Thyroid gland (tissue), 4 donors: ENCODE measurements around the gene DNAH9. TPM values are rescaled to one million over a fixed set of nuclear protein-coding genes. Genes with fewer than 3 reads are reported as not detected.

Experiments
- DNase-seq, 2 donors: peaks; one replicate each; pipeline ENCODE4 v3.0.0-alpha.2; 2019
- H3K27ac ChIP-seq, 3 donors: fragments of 200-600 bp; sonication (generic); 1 replicate in 2 of 3; 2 replicates in 1 of 3; pipeline ENCODE4 v1.5.1; 2016 to 2019; ENCODE audit warnings: mild to moderate bottlenecking in 1 of 3, moderate library complexity in 1 of 3
- H3K27me3 ChIP-seq: fragments of 200-600 bp; sonication (generic); one replicate; pipeline ENCODE4 v1.5.1; 2019
- H3K36me3 ChIP-seq, 2 donors: fragments of 200-600 bp; sonication (generic); one replicate each; pipeline ENCODE4 v1.5.1; 2016 to 2019
- H3K4me1 ChIP-seq, 2 donors: fragments of 200-600 bp; sonication (generic); one replicate each; pipeline ENCODE4 v1.5.1; 2017 to 2019
- H3K4me3 ChIP-seq, 3 donors: fragments of 200-600 bp; sonication (generic); replicated peaks in 1 of 3; 1 replicate in 2 of 3; 2 replicates in 1 of 3; pipeline ENCODE4 v1.5.1; 2016; ENCODE audit warnings: mild to moderate bottlenecking in 1 of 3
- H3K9me3 ChIP-seq: fragments of 200-600 bp; sonication (generic); one replicate; pipeline ENCODE4 v1.5.1; 2017
- POLR2A ChIP-seq, 2 donors: fragments of 450-650 bp; IDR thresholded peaks; one replicate each; pipeline ENCODE4 v1.6.1; 2017; ENCODE audit warnings: antibody characterized with exemption in 2 of 2, mild to moderate bottlenecking in 2 of 2, moderate library complexity in 1 of 2
- WGBS, 2 donors: methylation state at CpG; one replicate each; pipeline ENCODE4 v1.1.5; 2017; 5-methylcytosine and 5-hydroxymethylcytosine counted together
- intact Hi-C: fragments of 100-400 bp; cut with DNase I; formaldehyde crosslinking; loops from one replicate; pipeline ENCODE4 v1.15.1; 2023
- total RNA-seq, 4 donors: library from RNA; depleted of rRNA; stranded (reverse); fragments of >200 nt; gene quantifications; one replicate each; pipeline ENCODE4 v1.2.3, GENCODE V29; 2016
- TF ChIP-seq, protein P1 (sequence below), 6 experiments: fragments of 200-600 bp in 3 of 6; fragments of 450-650 bp in 3 of 6; sonication (generic) in 3 of 6; IDR thresholded peaks; one replicate each; pipeline ENCODE4 v1.5.1; 2016 to 2019; ENCODE audit warnings: antibody characterized with exemption in 6 of 6, mild to moderate bottlenecking in 2 of 6, inconsistent platforms in 1 of 6, moderate library complexity in 1 of 6

DNAH9 gene
- total RNA-seq, 4 donors from 2014 or later, result under 0.01 to 4.3 (median 2.3) TPM

DNA sequence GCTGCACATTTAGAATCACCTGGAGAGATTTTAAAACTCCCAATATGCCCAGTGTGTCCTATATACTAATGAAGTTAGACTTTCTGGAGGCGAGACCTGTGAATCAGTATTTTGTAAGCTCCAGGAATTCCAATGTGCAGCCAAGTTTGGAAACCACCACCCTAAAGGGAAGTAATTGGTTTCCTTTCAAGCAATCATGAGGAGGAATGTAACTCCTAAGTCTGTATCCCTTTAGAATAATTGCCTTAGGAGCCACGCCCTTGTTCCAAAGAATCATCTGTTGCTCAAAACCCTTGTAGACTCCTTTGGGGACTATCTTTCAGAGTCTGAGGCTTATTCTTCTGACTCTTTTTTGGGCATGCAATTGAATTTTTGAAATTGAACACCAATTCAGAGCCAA is 84.4 kb downstream of the DNAH9 start:
- Histone ChIP-seq H3K27me3 (no peaks in the 10 kb centered on the region), H3K9me3 (no peaks in the 10 kb centered on the region), H3K4me1 (no peaks in the 10 kb centered on the region), H3K4me3 (no peak overlapping the region), H3K27ac (no peak overlapping the region), H3K36me3 (no peaks in the 10 kb centered on the region)
- intact Hi-C loops, result no loop called here
- WGBS, 2 donors, result 82 to 91% methylated on average over 2 of the region's 2 CpGs
- TF ChIP-seq, protein P1, sequence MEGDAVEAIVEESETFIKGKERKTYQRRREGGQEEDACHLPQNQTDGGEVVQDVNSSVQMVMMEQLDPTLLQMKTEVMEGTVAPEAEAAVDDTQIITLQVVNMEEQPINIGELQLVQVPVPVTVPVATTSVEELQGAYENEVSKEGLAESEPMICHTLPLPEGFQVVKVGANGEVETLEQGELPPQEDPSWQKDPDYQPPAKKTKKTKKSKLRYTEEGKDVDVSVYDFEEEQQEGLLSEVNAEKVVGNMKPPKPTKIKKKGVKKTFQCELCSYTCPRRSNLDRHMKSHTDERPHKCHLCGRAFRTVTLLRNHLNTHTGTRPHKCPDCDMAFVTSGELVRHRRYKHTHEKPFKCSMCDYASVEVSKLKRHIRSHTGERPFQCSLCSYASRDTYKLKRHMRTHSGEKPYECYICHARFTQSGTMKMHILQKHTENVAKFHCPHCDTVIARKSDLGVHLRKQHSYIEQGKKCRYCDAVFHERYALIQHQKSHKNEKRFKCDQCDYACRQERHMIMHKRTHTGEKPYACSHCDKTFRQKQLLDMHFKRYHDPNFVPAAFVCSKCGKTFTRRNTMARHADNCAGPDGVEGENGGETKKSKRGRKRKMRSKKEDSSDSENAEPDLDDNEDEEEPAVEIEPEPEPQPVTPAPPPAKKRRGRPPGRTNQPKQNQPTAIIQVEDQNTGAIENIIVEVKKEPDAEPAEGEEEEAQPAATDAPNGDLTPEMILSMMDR (IDR thresholded peaks at IDR 0.05), result no peak
- no peak for TF ChIP-seq POLR2A (IDR thresholded peaks at IDR 0.05)
- no peak for DNase-seq

DNA sequence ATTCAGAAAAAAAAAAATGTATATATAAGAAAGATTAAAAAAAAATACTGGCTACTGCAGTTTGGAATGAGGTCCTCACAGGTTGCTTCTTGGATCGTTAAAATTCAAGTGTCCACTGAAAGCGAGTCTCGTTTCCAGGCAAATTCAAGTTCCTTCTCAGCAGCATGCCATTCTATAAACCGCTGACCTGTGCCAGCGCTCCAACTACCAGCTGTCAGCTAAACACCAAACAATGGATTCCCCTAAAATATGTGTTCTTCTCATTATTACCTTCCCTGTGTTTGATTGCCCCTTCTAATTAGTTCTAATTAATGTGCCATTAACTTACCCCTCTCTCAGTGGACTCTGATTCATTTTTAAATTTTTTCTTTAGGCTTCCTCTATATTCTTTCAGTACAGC is 92.4 kb downstream of the DNAH9 start:
- Histone ChIP-seq H3K27me3 (no peaks in the 10 kb centered on the region), H3K4me3 (no peak overlapping the region), H3K9me3 (no peaks in the 10 kb centered on the region), H3K4me1 (no peaks in the 10 kb centered on the region), H3K27ac (no peak overlapping the region), H3K36me3 (no peaks in the 10 kb centered on the region)
- 36 to 43% methylated on average over 5 of the region's 5 CpGs for WGBS, 2 donors
- intact Hi-C loops, result no loop called here
- TF ChIP-seq, protein P1 (IDR thresholded peaks at IDR 0.05), result no peak
- no peak for TF ChIP-seq POLR2A (IDR thresholded peaks at IDR 0.05)
- peak; percentile 7 to 18 for DNase-seq

DNA sequence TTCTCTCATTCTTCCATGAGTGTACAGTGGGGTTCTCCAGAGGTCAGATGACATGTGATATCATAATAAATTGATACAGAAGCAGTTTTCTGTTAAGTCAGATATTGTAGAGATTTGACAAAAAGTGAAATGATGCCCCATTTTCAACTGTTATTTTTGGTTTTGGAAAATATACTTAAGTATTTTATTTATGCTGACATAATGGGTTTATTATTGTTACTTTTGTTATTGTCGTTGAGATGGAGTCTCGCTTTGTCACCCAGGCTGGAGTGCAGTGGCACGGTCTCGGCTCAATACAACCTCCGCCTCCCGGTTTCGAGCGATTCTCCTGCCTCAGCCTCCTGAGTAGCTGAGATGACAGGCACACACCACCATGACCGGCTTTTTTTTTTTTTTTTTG is 94.4 kb downstream of the DNAH9 start:
- no peaks in the 10 kb centered on the region for H3K27me3 ChIP-seq
- no peaks in the 10 kb centered on the region for H3K36me3 ChIP-seq
- H3K9me3 ChIP-seq, result peaks cover 4% of the 10 kb centered on the region
- no peak overlapping the region for H3K4me3 ChIP-seq
- no peak for TF ChIP-seq POLR2A (IDR thresholded peaks at IDR 0.05)
- TF ChIP-seq, protein P1 (IDR thresholded peaks at IDR 0.05), result no peak
- intact Hi-C loops, result no loop called here
- no peak overlapping the region for H3K27ac ChIP-seq
- no peak for DNase-seq
- no peaks in the 10 kb centered on the region for H3K4me1 ChIP-seq
- 94 to 96% methylated on average over 9 of the region's 9 CpGs for whole genome bisulfite sequencing, 2 donors

DNA sequence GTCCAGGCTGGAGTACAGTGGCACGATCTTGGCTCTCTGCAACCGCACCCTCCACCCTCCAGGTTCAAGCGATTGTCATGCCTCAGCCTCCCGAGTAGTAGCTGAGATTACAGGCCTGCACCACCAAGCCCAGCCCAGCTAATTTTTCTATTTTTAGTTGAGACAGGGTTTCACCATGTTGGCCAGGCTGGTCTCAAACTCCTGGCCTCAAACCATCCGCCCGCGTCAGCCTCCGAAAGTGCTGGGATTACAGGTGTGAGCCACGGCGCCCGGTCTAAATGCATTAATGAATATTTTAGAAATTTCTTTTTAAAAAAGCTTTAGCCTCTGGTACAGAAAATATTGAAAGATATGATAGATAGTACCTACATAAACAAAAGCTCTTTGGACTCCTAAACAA is 95.0 kb downstream of the DNAH9 start:
- TF ChIP-seq POLR2A (IDR thresholded peaks at IDR 0.05), result no peak
- TF ChIP-seq, protein P1 (IDR thresholded peaks at IDR 0.05), result no peak
- H3K4me1 ChIP-seq, result no peaks in the 10 kb centered on the region
- no peak overlapping the region for H3K4me3 ChIP-seq
- no peak overlapping the region for H3K27ac ChIP-seq
- H3K36me3 ChIP-seq, result no peaks in the 10 kb centered on the region
- H3K9me3 ChIP-seq, result peaks cover 4% of the 10 kb centered on the region
- DNase-seq, result no peak
- H3K27me3 ChIP-seq, result no peaks in the 10 kb centered on the region
- 94 to 96% methylated on average over 11 of the region's 11 CpGs for WGBS, 2 donors
- intact Hi-C loops, result no loop called here

DNA sequence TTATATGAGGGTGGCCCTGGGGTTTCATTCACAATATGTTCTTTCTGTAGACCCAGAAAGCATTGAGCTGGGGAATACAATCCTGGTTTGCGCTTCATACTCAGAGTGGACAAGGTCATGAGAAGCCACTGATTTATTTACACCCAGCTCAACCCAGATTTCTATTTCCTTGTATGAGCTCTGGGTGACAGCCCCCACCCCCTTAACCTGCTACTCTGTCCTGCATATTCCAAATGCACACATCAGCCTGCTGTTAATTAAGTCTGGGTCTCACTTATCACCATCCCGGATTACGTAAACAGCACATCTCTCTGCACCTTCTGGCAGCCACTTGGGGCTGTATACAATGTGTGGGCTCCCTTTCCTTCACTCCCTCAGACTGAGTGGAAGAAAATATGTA is 102.4 kb downstream of the DNAH9 start:
- intact Hi-C loops, result no loop called here
- Histone ChIP-seq H3K4me1 (peaks cover 0 to 4% of the 10 kb centered on the region in 2 donors), H3K27me3 (no peaks in the 10 kb centered on the region), H3K9me3 (peaks cover 4% of the 10 kb centered on the region), H3K27ac (no peak overlapping the region), H3K4me3 (no peak overlapping the region), H3K36me3 (no peaks in the 10 kb centered on the region)
- no peak for DNase-seq
- WGBS, 2 donors, result 84 to 90% methylated on average over 3 of the region's 3 CpGs
- TF ChIP-seq, protein P1 (IDR thresholded peaks at IDR 0.05), result no peak
- no peak for TF ChIP-seq POLR2A (IDR thresholded peaks at IDR 0.05)
